LHCN-M2 (cell line): ENCODE measurements around the gene PAQR4. TPM values are rescaled to one million over a fixed set of nuclear protein-coding genes. Genes with fewer than 3 reads are reported as not detected.

Experiments used
- DNase-seq: peaks from one replicate; pipeline ENCODE4 v3.0.0-alpha.2; 2012; ENCODE audit warnings: low read depth
- total RNA-seq: library from RNA; depleted of rRNA; stranded (reverse); fragments of >200 nt; gene quantifications from 2 replicates; pipeline ENCODE4 v1.2.3, GENCODE V29; 2014

PAQR4 gene
- total RNA-seq, 1 experiment from 2014 or later = 32.1 TPM

DNA sequence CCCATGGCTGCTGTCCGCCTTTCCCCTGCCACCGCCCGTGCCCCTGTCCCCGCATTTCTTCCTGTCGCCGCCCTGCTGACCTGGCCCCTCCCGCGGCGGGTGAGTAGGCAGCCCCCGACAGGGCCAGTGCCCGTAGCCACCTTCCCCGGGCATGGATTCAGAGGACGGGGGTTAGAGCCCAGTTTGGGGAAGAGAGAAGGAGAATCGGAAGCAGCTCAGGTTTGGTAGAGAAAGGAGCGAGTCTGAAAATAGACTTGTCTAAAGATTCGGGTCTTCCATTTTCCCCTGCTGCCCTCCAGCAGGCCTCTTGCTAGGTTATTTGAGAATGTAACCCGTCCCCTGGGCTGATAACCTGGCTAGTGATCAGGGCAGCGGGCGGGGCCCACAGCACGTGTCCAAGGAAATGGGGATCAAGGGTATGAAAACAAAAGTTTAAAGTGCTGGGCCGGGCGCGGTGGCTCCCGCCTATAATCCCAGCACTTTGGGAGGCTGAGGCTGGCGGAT lies 35.7 kb downstream of the PAQR4 start:
- no peak for DNase-seq

GRCh38 chr16:3007059-3007956 lies 38.2 kb downstream of the PAQR4 start:
- DNase-seq = no peak

- DNase-seq = no peak
Observed at GRCh38 chr16:3007957-3008689, 39.0 kb downstream of the PAQR4 start.

DNA sequence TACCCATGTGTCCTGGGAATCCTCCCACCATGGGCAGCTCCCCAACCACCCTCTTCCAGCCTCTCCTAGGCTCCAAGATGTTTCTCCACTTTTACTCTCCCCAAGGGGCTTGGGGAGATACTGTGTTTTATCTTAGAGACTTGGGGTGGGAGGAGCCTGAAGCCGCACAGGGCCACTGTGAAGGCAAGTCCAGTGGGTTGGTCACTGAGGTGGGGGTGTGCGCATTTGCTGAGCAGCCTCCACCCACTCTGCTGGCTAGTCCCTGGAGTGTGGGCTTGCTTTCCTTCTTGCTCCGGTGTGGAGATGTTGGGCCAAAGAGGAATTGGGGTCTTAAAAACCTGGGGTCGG lies 39.5 kb downstream of the PAQR4 start:
- DNase-seq = no peak

- DNase-seq = no peak
Observed at GRCh38 chr16:3009568-3010390, 40.6 kb downstream of the PAQR4 start.

DNA sequence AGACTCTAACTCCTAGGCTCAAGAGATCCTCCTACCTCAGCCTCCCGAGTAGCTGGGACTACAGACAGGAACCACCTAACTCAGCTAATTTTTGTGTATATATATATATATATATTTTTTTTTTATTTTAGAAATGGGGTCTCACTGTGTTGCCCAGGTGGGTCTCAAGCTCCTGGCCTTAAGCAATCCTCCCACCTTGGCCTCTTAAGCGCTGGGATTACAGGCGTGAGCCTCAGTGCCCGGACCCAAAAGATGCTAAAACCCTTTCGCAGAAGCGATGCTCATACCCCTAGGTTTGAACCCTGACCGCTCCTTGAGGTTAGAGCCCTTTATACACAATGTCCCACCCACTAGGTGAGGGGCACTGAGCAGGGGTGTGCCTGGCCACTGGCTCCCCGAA lies 41.4 kb downstream of the PAQR4 start:
- DNase-seq = no peak

DNA sequence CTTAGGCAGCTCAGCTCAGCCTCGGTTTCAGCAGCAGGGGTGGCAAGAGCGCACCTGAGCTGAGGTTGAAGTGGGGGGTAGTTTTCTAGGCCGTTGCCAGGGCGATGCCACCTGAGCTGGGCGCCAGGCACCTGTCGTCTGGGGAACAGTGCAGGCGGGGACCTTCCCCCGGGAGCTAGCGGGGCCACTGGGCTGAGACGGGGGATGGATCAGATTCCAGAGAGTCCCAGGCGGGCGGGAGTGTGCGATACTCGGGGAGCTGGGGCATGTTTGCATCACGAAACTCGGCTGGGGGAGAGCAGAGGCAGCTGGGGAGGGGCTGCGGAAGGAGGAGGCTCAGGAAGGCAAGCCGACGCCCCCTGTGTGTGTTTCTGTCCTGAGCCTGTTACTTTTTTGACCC lies 43.1 kb downstream of the PAQR4 start:
- DNase-seq = no peak

GRCh38 chr16:3012828-3013420 lies 43.8 kb downstream of the PAQR4 start, which contains the start of gene CLDN9:
Gene CLDN9 (plus strand): TSS chr16:3012923. CDS start chr16:3013363, 440 bp downstream.
- no peak for DNase-seq

DNA sequence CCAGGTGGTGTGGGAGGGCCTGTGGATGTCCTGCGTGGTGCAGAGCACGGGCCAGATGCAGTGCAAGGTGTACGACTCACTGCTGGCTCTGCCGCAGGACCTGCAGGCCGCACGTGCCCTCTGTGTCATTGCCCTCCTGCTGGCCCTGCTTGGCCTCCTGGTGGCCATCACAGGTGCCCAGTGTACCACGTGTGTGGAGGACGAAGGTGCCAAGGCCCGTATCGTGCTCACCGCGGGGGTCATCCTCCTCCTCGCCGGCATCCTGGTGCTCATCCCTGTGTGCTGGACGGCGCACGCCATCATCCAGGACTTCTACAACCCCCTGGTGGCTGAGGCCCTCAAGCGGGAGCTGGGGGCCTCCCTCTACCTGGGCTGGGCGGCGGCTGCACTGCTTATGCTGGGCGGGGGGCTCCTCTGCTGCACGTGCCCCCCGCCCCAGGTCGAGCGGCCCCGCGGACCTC lies 44.4 kb downstream of the PAQR4 start:
- no peak for DNase-seq

GRCh38 chr16:3013998-3014690 lies 45.0 kb downstream of the PAQR4 start:
- DNase-seq = no peak

DNA sequence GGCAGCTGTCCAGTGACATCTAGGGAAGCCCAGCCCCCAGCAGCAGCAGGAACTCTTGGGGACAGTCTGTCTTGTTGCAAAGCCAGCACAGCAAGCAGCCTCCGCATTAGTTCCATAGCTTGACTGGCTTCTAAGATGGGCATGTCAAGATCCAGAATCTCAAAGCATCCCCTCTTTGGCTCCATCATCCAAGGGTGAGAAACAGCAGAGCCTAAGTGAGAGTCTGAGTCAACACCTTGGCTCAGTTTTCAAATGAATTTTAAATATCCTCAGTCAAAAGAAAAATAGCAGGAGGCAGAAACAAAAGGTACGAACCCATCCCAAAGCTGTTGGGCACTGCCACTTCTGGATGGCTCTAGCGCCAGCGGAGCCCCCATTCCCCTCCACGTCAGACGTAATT lies 45.8 kb downstream of the PAQR4 start:
- DNase-seq = no peak

GRCh38 chr16:3015865-3016521 lies 46.8 kb downstream of the PAQR4 start:
- no peak for DNase-seq

DNA sequence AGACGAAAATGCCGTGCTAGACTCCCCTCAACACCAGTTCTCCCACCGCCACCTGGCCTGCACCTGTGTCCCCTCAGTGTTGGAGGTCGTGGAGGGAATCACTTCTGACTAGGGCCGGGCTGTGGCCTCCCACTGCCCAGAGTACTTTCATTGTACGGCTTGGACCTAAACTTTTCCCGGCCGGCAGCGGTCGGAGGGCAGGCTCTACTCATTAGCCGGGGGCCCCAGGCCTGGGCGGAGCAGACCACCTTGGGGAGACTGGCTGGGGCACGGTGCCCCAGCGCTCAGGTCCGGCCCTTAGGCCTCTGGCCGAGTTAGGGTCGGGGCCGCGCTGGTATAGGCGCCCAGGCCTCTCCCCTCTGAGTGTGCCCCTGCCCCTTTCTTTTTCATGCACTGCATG lies 48.2 kb downstream of the PAQR4 start:
- DNase-seq = no peak

- no peak for DNase-seq
Observed at GRCh38 chr16:3017794-3018506, 48.8 kb downstream of the PAQR4 start, which contains the start of gene CLDN6. Gene CLDN6 (minus strand): TSS chr16:3018183. CDS start chr16:3016021, 2,162 bp downstream.

DNA sequence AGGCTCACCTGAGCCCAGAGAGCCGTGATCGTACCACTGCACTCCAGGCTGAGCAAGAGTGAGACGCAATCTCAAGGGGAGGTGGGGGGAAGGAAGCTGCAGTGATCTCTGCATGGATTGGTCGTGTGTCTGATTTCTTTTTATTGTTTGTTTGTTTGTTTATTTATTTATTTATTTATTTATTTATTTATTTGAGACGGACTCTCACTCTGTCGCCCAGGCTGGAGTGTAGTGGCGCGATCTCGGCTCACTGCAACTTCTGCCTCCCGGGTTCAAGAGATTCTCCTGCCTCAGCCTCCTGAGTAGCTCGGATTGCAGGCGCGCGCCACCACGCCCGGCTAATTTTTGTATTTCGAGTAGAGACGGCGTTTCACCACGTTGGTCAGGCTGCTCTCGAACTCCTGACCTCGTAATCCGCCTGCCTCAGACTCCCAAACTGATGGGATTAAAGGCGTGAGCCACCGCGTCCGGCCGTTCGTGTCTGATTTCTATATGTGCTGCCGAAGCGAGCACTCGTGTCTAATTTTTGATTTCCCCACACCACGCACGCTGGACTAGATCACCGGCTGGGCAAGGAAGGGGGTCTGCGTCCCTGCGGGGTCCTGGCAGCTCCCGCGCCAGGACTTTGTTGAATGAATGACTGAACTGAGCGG lies 50.6 kb downstream of the PAQR4 start:
- DNase-seq = no peak

DNA sequence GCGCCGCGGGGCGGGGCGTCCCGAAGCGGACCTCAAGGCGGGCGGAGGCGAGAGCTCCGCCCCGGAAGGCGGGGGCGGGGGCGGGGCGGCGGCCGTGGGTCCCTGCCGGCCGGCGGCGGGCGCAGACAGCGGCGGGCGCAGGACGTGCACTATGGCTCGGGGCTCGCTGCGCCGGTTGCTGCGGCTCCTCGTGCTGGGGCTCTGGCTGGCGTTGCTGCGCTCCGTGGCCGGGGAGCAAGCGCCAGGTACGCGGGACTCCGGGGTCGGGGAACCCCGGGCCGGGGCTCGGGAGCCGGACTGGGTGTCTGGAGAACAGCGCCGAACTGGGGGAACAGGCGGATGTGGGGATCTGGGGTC lies 51.1 kb downstream of the PAQR4 start, which contains the start of gene TNFRSF12A:
Gene TNFRSF12A (plus strand): TSS at position 122 of the 357 bp plus-strand sequence. CDS start 30 bp downstream, at position 152.
- DNase-seq = peak; percentile 74

DNA sequence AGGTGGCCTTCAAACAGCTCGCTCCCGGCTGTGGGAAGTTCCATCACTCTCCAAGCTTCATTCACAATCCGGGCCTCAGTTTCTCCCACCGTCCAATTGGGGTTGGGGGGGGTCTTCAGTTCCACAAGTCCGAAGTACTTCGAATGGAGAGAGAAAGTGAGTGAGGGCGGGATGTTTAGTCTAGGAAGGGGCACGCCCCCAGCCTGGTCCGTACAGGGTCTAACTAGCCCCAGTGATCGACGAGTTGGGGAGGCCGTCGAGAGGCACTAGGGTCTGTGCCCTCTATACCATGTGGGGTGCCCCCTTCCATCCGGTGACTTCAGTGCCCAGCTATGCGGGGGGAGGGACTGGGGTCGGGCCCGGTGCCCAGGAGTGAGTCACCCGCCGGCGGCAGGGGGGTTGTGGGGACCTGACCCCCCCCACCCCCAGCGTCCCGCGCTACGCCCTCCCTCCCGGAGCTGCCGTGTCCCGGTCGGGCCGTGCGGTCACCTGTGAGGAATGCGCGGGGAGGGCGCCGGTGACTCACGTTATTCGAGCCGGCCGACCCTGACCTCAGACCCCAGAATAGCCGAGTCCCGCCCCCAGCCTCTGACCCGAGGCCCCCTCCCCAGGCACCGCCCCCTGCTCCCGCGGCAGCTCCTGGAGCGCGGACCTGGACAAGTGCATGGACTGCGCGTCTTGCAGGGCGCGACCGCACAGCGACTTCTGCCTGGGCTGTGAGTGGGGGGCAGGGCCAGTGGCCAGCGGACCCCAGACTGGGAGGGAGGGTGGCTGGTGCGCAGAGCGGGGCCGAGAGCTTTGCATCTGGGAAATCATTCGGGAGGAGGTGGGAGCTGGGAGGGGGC lies 51.7 kb downstream of the PAQR4 start:
- DNase-seq = peak; percentile 93
